ENCODE results near the gene PPP4R3B.
"Not testable (repeated sequence)": the region's sequence is repeated elsewhere in the genome, so short reads cannot be mapped to it uniquely, and the experiment has no call there.

Gene PPP4R3B

GRCh38 chr2:55555977-55556376 is 61.4 kb downstream of the PPP4R3B start:
- Histone ChIP-seq H3K9me3 (ENCODE audit: control insufficient read depth, insufficient read depth, low read depth, low read length) (peaks cover 4% of the 10 kb centered on the region), H3K9ac (ENCODE audit: low read length) (no peak overlapping the region), H3K4me3 (ENCODE audit: low read depth, low read length) (no peak overlapping the region), H3K27ac (ENCODE audit: low read depth, low read length) (peak overlapping the region; percentile 26; the same call in 1 of the 2 replicates), H3K27me3 (ENCODE audit: control insufficient read depth, insufficient read depth, low read length) (no peaks in the 10 kb centered on the region), H3K36me3 (ENCODE audit: control insufficient read depth, insufficient read depth, low read length) (peaks cover 56% of the 10 kb centered on the region), H3K4me1 (ENCODE audit: control insufficient read depth, insufficient read depth, low read length) (peaks cover 3% of the 10 kb centered on the region; the same call in 1 of the 2 replicates)

- no peak overlapping the region for H3K9ac ChIP-seq (ENCODE audit: low read length)
- no peaks in the 10 kb centered on the region for H3K9me3 ChIP-seq (ENCODE audit: control insufficient read depth, insufficient read depth, low read depth, low read length)
- H3K27ac ChIP-seq (ENCODE audit: low read depth, low read length) = no peak overlapping the region
- peaks cover 3% of the 10 kb centered on the region; the same call in 1 of the 2 replicates for H3K4me1 ChIP-seq (ENCODE audit: control insufficient read depth, insufficient read depth, low read length)
- peaks cover 44% of the 10 kb centered on the region for H3K36me3 ChIP-seq (ENCODE audit: control insufficient read depth, insufficient read depth, low read length)
- H3K4me3 ChIP-seq (ENCODE audit: low read depth, low read length) = no peak overlapping the region
- no peaks in the 10 kb centered on the region for H3K27me3 ChIP-seq (ENCODE audit: control insufficient read depth, insufficient read depth, low read length)
These were observed 64.1 kb downstream of the PPP4R3B start for GRCh38 chr2:55553321-55553720.

GRCh38 chr2:55550368-55551102 is 66.9 kb downstream of the PPP4R3B start:
- Histone ChIP-seq H3K4me3 (ENCODE audit: low read depth, low read length) (no peak overlapping the region), H3K27ac (ENCODE audit: low read depth, low read length) (no peak overlapping the region), H3K9ac (ENCODE audit: low read length) (no peak overlapping the region), H3K36me3 (ENCODE audit: control insufficient read depth, insufficient read depth, low read length) (peaks cover 31% of the 10 kb centered on the region), H3K9me3 (ENCODE audit: control insufficient read depth, insufficient read depth, low read depth, low read length) (no peaks in the 10 kb centered on the region), H3K4me1 (ENCODE audit: control insufficient read depth, insufficient read depth, low read length) (no peaks in the 10 kb centered on the region), H3K27me3 (ENCODE audit: control insufficient read depth, insufficient read depth, low read length) (no peaks in the 10 kb centered on the region)

GRCh38 chr2:55547679-55548078 is 69.7 kb downstream of the PPP4R3B start:
- H3K4me1 ChIP-seq (ENCODE audit: control insufficient read depth, insufficient read depth, low read length); H3K27ac ChIP-seq (ENCODE audit: low read depth, low read length); H3K4me3 ChIP-seq (ENCODE audit: low read depth, low read length); H3K9ac ChIP-seq (ENCODE audit: low read length); H3K27me3 ChIP-seq (ENCODE audit: control insufficient read depth, insufficient read depth, low read length); H3K9me3 ChIP-seq (ENCODE audit: control insufficient read depth, insufficient read depth, low read depth, low read length): not testable (repeated sequence)
- H3K36me3 ChIP-seq (ENCODE audit: control insufficient read depth, insufficient read depth, low read length) = peaks cover 30% of the 10 kb centered on the region

- peaks cover 30% of the 10 kb centered on the region for H3K36me3 ChIP-seq (ENCODE audit: control insufficient read depth, insufficient read depth, low read length)
- H3K4me3 ChIP-seq (ENCODE audit: low read depth, low read length) = no peak overlapping the region
- H3K9ac ChIP-seq (ENCODE audit: low read length) = no peak overlapping the region
- H3K27me3 ChIP-seq (ENCODE audit: control insufficient read depth, insufficient read depth, low read length) = no peaks in the 10 kb centered on the region
- H3K4me1 ChIP-seq (ENCODE audit: control insufficient read depth, insufficient read depth, low read length) = no peaks in the 10 kb centered on the region
- no peak overlapping the region for H3K27ac ChIP-seq (ENCODE audit: low read depth, low read length)
- no peaks in the 10 kb centered on the region for H3K9me3 ChIP-seq (ENCODE audit: control insufficient read depth, insufficient read depth, low read depth, low read length)
These were observed 70.4 kb downstream of the PPP4R3B start for GRCh38 chr2:55547001-55547400.

- no peaks in the 10 kb centered on the region for H3K9me3 ChIP-seq (ENCODE audit: control insufficient read depth, insufficient read depth, low read depth, low read length)
- peaks cover 13% of the 10 kb centered on the region; the same call in 1 of the 2 replicates for H3K36me3 ChIP-seq (ENCODE audit: control insufficient read depth, insufficient read depth, low read length)
- H3K9ac ChIP-seq (ENCODE audit: low read length) = no peak overlapping the region
- no peaks in the 10 kb centered on the region for H3K4me1 ChIP-seq (ENCODE audit: control insufficient read depth, insufficient read depth, low read length)
- no peak overlapping the region for H3K4me3 ChIP-seq (ENCODE audit: low read depth, low read length)
- no peaks in the 10 kb centered on the region for H3K27me3 ChIP-seq (ENCODE audit: control insufficient read depth, insufficient read depth, low read length)
- H3K27ac ChIP-seq (ENCODE audit: low read depth, low read length) = no peak overlapping the region
These were observed 86.8 kb downstream of the PPP4R3B start for GRCh38 chr2:55530539-55531081.

- H3K36me3 ChIP-seq (ENCODE audit: control insufficient read depth, insufficient read depth, low read length) = peaks cover 21% of the 10 kb centered on the region; the same call in 1 of the 2 replicates
- H3K27me3 ChIP-seq (ENCODE audit: control insufficient read depth, insufficient read depth, low read length) = no peaks in the 10 kb centered on the region
- H3K4me1 ChIP-seq (ENCODE audit: control insufficient read depth, insufficient read depth, low read length) = no peaks in the 10 kb centered on the region
- H3K9me3 ChIP-seq (ENCODE audit: control insufficient read depth, insufficient read depth, low read depth, low read length) = no peaks in the 10 kb centered on the region
- no peak overlapping the region for H3K4me3 ChIP-seq (ENCODE audit: low read depth, low read length)
- no peak overlapping the region for H3K27ac ChIP-seq (ENCODE audit: low read depth, low read length)
- H3K9ac ChIP-seq (ENCODE audit: low read length) = no peak overlapping the region
These were observed 91.2 kb downstream of the PPP4R3B start for GRCh38 chr2:55526174-55526573.

GRCh38 chr2:55524884-55525437 is 92.5 kb downstream of the PPP4R3B start:
- Histone ChIP-seq H3K4me3 (ENCODE audit: low read depth, low read length) (no peak overlapping the region), H3K4me1 (ENCODE audit: control insufficient read depth, insufficient read depth, low read length) (peaks cover 4% of the 10 kb centered on the region; the same call in 1 of the 2 replicates), H3K27me3 (ENCODE audit: control insufficient read depth, insufficient read depth, low read length) (no peaks in the 10 kb centered on the region), H3K36me3 (ENCODE audit: control insufficient read depth, insufficient read depth, low read length) (peaks cover 17% of the 10 kb centered on the region; the same call in 1 of the 2 replicates), H3K9me3 (ENCODE audit: control insufficient read depth, insufficient read depth, low read depth, low read length) (no peaks in the 10 kb centered on the region), H3K9ac (ENCODE audit: low read length) (no peak overlapping the region), H3K27ac (ENCODE audit: low read depth, low read length) (no peak overlapping the region)

- H3K27me3 ChIP-seq (ENCODE audit: control insufficient read depth, insufficient read depth, low read length) = no peaks in the 10 kb centered on the region
- no peak overlapping the region for H3K27ac ChIP-seq (ENCODE audit: low read depth, low read length)
- peak overlapping the region; percentile 55 for H3K9ac ChIP-seq (ENCODE audit: low read length)
- H3K4me3 ChIP-seq (ENCODE audit: low read depth, low read length) = peak overlapping the region; percentile 83
- H3K4me1 ChIP-seq (ENCODE audit: control insufficient read depth, insufficient read depth, low read length) = peaks cover 4% of the 10 kb centered on the region; the same call in 1 of the 2 replicates
- no peaks in the 10 kb centered on the region for H3K9me3 ChIP-seq (ENCODE audit: control insufficient read depth, insufficient read depth, low read depth, low read length)
- peaks cover 7% of the 10 kb centered on the region; the same call in 1 of the 2 replicates for H3K36me3 ChIP-seq (ENCODE audit: control insufficient read depth, insufficient read depth, low read length)
These were observed 97.2 kb downstream of the PPP4R3B start for GRCh38 chr2:55519938-55520885.

- no peaks in the 10 kb centered on the region for H3K9me3 ChIP-seq (ENCODE audit: control insufficient read depth, insufficient read depth, low read depth, low read length)
- H3K9ac ChIP-seq (ENCODE audit: low read length) = peak overlapping the region; percentile 51
- peak overlapping the region; percentile 83 for H3K4me3 ChIP-seq (ENCODE audit: low read depth, low read length)
- no peaks in the 10 kb centered on the region for H3K27me3 ChIP-seq (ENCODE audit: control insufficient read depth, insufficient read depth, low read length)
- H3K27ac ChIP-seq (ENCODE audit: low read depth, low read length) = no peak overlapping the region; the same call in 1 of the 2 replicates
- H3K4me1 ChIP-seq (ENCODE audit: control insufficient read depth, insufficient read depth, low read length) = peaks cover 4% of the 10 kb centered on the region; the same call in 1 of the 2 replicates
- H3K36me3 ChIP-seq (ENCODE audit: control insufficient read depth, insufficient read depth, low read length) = no peaks in the 10 kb centered on the region; the same call in 1 of the 2 replicates
These were observed 98.6 kb downstream of the PPP4R3B start for GRCh38 chr2:55518841-55519165.
